ENCODE measurements around the gene LMLN.
"Not testable (repeated sequence)": the region's sequence is repeated elsewhere in the genome, so short reads cannot be mapped to it uniquely, and the experiment has no call there.

Gene LMLN

GRCh38 chr3:197959891-197960693 is at the start of gene LMLN:
LMLN (plus strand) TSS chr3:197960217; CDS start chr3:197960246, 29 bp downstream.
- no peaks in the 10 kb centered on the region for H3K4me1 ChIP-seq (ENCODE audit: insufficient read depth, insufficient read length)
- H3K27me3 ChIP-seq (ENCODE audit: insufficient read depth, insufficient read length), result peaks cover 5% of the 10 kb centered on the region
- TF ChIP-seq ZNF274 (IDR thresholded peaks at IDR 0.05; ENCODE audit: low read depth, low read length), result no peak
- TF ChIP-seq YY1 (IDR thresholded peaks at IDR 0.05; ENCODE audit: insufficient read depth, insufficient read length), result peak; percentile 64
- peaks cover 22% of the 10 kb centered on the region for H3K36me3 ChIP-seq (ENCODE audit: insufficient read depth, insufficient read length, low read length)
- H3K9me3 ChIP-seq (ENCODE audit: insufficient read depth, low read length), result no peaks in the 10 kb centered on the region
- DNase-seq (ENCODE audit: low read depth, low spot score), result peak; percentile 85
- H3K4me3 ChIP-seq (ENCODE audit: insufficient read length, low read depth), result peak within 1 kb of the TSS; percentile 91
- peak within 1 kb of the TSS; percentile 78 for H3K9ac ChIP-seq (ENCODE audit: insufficient read length, low read depth)

DNA sequence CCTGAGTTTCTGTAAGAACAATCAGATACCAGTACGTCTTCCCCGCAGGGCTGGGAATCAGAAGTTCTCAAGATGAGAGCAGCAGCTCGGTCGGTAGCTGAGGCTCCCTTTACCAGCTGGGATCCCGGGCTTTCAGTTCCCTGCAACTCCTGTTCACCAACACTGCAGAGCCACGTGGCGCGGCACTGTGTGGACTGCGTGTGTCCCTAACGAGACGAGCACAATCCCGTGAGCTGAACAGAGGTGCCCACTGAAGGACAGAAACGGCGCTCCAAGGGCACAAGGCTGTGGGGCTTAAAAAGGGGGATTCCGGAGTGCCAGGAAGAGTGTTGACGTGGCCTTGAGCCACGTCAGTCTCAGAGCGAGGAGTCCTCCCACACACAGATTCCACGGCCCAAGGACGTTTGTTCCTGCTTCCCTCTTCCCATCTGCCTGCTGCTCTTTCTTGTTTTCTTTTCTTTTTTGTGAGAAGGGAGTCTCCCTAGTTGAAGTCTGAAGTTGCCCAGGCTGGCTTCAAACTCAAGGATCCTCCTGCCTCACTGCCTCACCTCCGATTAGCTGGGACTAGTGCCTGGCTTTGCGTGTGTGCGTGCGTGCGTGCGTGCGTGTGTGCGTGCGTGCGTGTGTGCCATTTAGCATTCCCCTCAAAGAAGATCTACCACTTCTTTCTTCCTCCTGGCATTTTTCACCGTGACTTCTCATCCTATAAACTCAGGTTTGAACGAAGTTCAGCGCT is 47.1 kb upstream of the LMLN start:
- no peak overlapping the region for H3K4me3 ChIP-seq (ENCODE audit: insufficient read length, low read depth)
- no peak overlapping the region for H3K9ac ChIP-seq (ENCODE audit: insufficient read length, low read depth)

GRCh38 chr3:197913641-197914380 is 46.2 kb upstream of the LMLN start:
- no peak overlapping the region for H3K4me3 ChIP-seq (ENCODE audit: insufficient read length, low read depth)
- no peaks in the 10 kb centered on the region for H3K27me3 ChIP-seq (ENCODE audit: insufficient read depth, insufficient read length)
- no peak for TF ChIP-seq ZNF274 (IDR thresholded peaks at IDR 0.05; ENCODE audit: low read depth, low read length)
- no peak for TF ChIP-seq YY1 (IDR thresholded peaks at IDR 0.05; ENCODE audit: insufficient read depth, insufficient read length)
- TF ChIP-seq SUZ12 (IDR thresholded peaks at IDR 0.05; ENCODE audit: extremely low read depth, insufficient read depth, insufficient read length), result no peak
- H3K4me1 ChIP-seq (ENCODE audit: insufficient read depth, insufficient read length), result no peaks in the 10 kb centered on the region
- DNase-seq (ENCODE audit: low read depth, low spot score), result no peak
- H3K9ac ChIP-seq (ENCODE audit: insufficient read length, low read depth), result no peak overlapping the region
- peaks cover 8% of the 10 kb centered on the region for H3K36me3 ChIP-seq (ENCODE audit: insufficient read depth, insufficient read length, low read length)
- H3K9me3 ChIP-seq (ENCODE audit: insufficient read depth, low read length), result no peaks in the 10 kb centered on the region

More for the DNA sequence above, 47.1 kb upstream of the LMLN start:
- H3K27me3 ChIP-seq (ENCODE audit: insufficient read depth, insufficient read length), result no peaks in the 10 kb centered on the region
- no peaks in the 10 kb centered on the region for H3K4me1 ChIP-seq (ENCODE audit: insufficient read depth, insufficient read length)
- H3K36me3 ChIP-seq (ENCODE audit: insufficient read depth, insufficient read length, low read length), result peaks cover 10% of the 10 kb centered on the region
- no peak for DNase-seq (ENCODE audit: low read depth, low spot score)
- no peaks in the 10 kb centered on the region for H3K9me3 ChIP-seq (ENCODE audit: insufficient read depth, low read length)
- TF ChIP-seq SUZ12 (IDR thresholded peaks at IDR 0.05; ENCODE audit: extremely low read depth, insufficient read depth, insufficient read length) (no peak), ZNF274 (IDR thresholded peaks at IDR 0.05; ENCODE audit: low read depth, low read length) (no peak), YY1 (IDR thresholded peaks at IDR 0.05; ENCODE audit: insufficient read depth, insufficient read length) (no peak)

DNA sequence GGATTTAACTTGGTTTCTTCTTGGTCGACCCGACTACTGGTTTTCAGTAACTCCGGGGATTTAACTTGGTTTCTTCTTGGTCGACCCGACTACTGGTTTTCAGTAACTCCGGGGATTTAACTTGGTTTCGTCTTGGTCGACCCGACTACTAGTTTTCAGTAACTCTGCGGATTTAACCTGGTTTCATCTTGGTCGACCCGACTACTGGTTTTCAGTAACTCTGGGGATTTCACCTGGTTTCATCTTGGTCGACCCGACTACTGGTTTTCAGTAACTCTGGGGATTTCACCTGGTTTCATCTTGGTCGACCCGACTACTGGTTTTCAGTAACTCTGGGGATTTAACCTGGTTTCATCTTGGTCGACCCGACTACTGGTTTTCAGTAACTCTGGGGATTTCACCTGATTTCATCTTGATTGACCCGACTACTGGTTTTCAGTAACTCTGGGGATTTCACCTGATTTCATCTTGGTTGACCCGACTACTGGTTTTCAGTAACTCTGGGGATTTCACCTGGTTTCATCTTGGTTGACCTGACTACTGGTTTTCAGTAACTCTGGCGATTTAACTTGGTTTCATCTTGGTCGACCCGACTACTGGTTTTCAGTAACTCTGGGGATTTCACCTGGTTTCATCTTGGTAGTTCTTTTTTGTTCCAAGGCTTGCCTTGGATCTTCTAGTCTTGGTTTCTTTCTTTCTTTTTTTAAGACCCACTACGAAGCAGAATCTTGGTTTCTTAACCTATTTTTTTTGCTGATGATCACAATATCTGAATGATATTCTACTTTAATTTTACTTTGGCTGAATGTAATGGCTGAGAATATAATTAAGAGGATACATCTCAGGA is 38.4 kb upstream of the LMLN start:
- not testable (repeated sequence) for DNase-seq (ENCODE audit: low read depth, low spot score); H3K4me3 ChIP-seq (ENCODE audit: insufficient read length, low read depth); H3K27me3 ChIP-seq (ENCODE audit: insufficient read depth, insufficient read length); H3K36me3 ChIP-seq (ENCODE audit: insufficient read depth, insufficient read length, low read length); H3K9ac ChIP-seq (ENCODE audit: insufficient read length, low read depth); H3K9me3 ChIP-seq (ENCODE audit: insufficient read depth, low read length); H3K4me1 ChIP-seq (ENCODE audit: insufficient read depth, insufficient read length)

DNA sequence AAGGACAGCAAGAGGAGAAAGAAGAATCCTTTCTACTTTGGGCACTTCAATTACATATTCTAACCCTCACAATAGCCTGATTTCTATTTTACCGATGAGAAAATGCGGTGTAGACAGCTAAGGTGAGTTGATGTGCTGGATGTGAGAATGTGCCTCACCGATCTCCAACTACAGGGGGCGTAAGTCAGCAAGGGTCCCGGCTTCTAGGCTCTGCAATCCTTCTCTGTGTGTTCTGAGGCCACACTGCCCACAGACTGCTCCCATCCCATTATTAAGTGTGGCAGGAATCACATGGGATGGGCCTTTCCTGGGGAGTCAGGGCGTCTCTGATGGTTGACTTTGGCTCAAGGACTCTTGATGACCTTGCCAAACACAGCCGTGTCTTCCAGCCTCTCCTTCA is 33.6 kb upstream of the LMLN start:
- no peak for TF ChIP-seq YY1 (IDR thresholded peaks at IDR 0.05; ENCODE audit: insufficient read depth, insufficient read length)
- no peak for TF ChIP-seq SUZ12 (IDR thresholded peaks at IDR 0.05; ENCODE audit: extremely low read depth, insufficient read depth, insufficient read length)
- no peak for TF ChIP-seq ZNF274 (IDR thresholded peaks at IDR 0.05; ENCODE audit: low read depth, low read length)
- H3K27me3 ChIP-seq (ENCODE audit: insufficient read depth, insufficient read length), result no peaks in the 10 kb centered on the region
- no peak for DNase-seq (ENCODE audit: low read depth, low spot score)
- H3K36me3 ChIP-seq (ENCODE audit: insufficient read depth, insufficient read length, low read length), result peaks cover 3% of the 10 kb centered on the region
- no peaks in the 10 kb centered on the region for H3K4me1 ChIP-seq (ENCODE audit: insufficient read depth, insufficient read length)
- H3K4me3 ChIP-seq (ENCODE audit: insufficient read length, low read depth), result no peak overlapping the region
- H3K9me3 ChIP-seq (ENCODE audit: insufficient read depth, low read length), result no peaks in the 10 kb centered on the region
- H3K9ac ChIP-seq (ENCODE audit: insufficient read length, low read depth), result no peak overlapping the region

DNA sequence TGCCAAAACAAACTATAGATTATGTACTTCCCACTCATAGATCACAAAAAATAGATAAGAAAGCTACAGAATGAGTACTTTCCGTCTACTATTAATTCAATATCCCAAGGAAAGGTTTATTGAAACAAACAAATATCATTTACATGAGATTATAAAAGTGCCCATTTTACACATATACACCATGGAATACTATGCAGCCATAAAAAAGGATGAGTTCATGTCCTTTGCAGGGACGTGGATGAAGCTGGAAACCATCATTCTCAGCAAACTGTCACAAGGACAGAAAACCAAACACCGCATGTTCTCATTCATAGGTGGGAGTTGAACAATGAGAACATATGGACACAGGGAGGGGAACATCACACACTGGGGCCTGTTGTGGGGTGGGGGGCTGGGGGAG is 32.4 kb upstream of the LMLN start:
- not testable (repeated sequence) for H3K36me3 ChIP-seq (ENCODE audit: insufficient read depth, insufficient read length, low read length); H3K27me3 ChIP-seq (ENCODE audit: insufficient read depth, insufficient read length); H3K9me3 ChIP-seq (ENCODE audit: insufficient read depth, low read length); DNase-seq (ENCODE audit: low read depth, low spot score); H3K4me3 ChIP-seq (ENCODE audit: insufficient read length, low read depth); H3K4me1 ChIP-seq (ENCODE audit: insufficient read depth, insufficient read length); H3K9ac ChIP-seq (ENCODE audit: insufficient read length, low read depth)
